CD4-positive, alpha-beta T cell (primary cell): ENCODE results near the gene TMA16. TPM values are rescaled to one million over a fixed set of nuclear protein-coding genes. Genes with fewer than 3 reads are reported as not detected.

Experiments used
- ATAC-seq: fragments of 200-7000 bp; cut with Tn5 transposase; one replicate; pipeline ENCODE4 v1.10.0; 2022; ENCODE audit warnings: mild to moderate bottlenecking; ENCODE audit not compliant: poor library complexity
- CTCF ChIA-PET: fragments of 350-600 bp; sonication (Branson Sonifier 250); formaldehyde crosslinking; loops from one replicate; lab custom pipeline; 2021; ENCODE audit warnings: antibody characterized with exemption, inconsistent platforms; lab: Charles Lee
- POLR2A ChIA-PET: fragments of 350-600 bp; sonication (Branson Sonifier 250); formaldehyde crosslinking; loops from one replicate; lab custom pipeline; 2021; ENCODE audit warnings: antibody characterized with exemption, inconsistent platforms; lab: Charles Lee
- DNase-seq, 14 experiments: peaks; one replicate each; pipeline ENCODE4 v3.0.0-alpha.2; 2013 to 2020; ENCODE audit warnings: mixed read lengths in 2 of 14
- H3K27ac ChIP-seq, 2 donors: one replicate each; pipeline versions ENCODE4 v1.5.1 to v1.7.0; 2013; ENCODE audit warnings: low read length in 2 of 2, low read depth in 1 of 2, mild to moderate bottlenecking in 1 of 2
- H3K27me3 ChIP-seq, 2 experiments: 1 replicate in 1 of 2; 2 replicates in 1 of 2; pipeline versions ENCODE4 v1.6.1 to v1.7.0; 2013; ENCODE audit warnings: low read length in 2 of 2, control low read depth in 1 of 2, mild to moderate bottlenecking in 1 of 2, moderate library complexity in 1 of 2; ENCODE audit not compliant: insufficient read depth in 2 of 2, control insufficient read depth in 1 of 2
- H3K36me3 ChIP-seq: one replicate; pipeline ENCODE4 v1.6.1; 2013; ENCODE audit warnings: low read length, control low read depth; ENCODE audit not compliant: insufficient read depth
- H3K4me1 ChIP-seq: one replicate; pipeline ENCODE4 v1.6.1; 2013; ENCODE audit warnings: low read length, control low read depth; ENCODE audit not compliant: insufficient read depth
- H3K4me3 ChIP-seq: one replicate; pipeline ENCODE4 v1.5.1; 2013; ENCODE audit warnings: mild to moderate bottlenecking, low read length, moderate library complexity
- H3K9me3 ChIP-seq, 2 experiments: 1 replicate in 1 of 2; 2 replicates in 1 of 2; pipeline versions ENCODE4 v1.6.1 to v1.7.0; 2013; ENCODE audit warnings: low read length in 2 of 2, mild to moderate bottlenecking in 2 of 2, control low read depth in 1 of 2, moderate library complexity in 1 of 2; ENCODE audit not compliant: control insufficient read depth in 1 of 2, insufficient read depth in 1 of 2
- H3K27ac Mint-ChIP-seq: one replicate; pipeline ENCODE4 v1.8.0; 2020; ENCODE audit warnings: mixed read lengths
- H3K27me3 Mint-ChIP-seq: one replicate; pipeline ENCODE4 v1.8.0; 2021; ENCODE audit warnings: mixed read lengths
- H3K36me3 Mint-ChIP-seq: one replicate; pipeline ENCODE4 v1.8.0; 2021; ENCODE audit warnings: low read depth, mixed read lengths
- H3K4me1 Mint-ChIP-seq: one replicate; pipeline ENCODE4 v1.8.0; 2021; ENCODE audit warnings: low read depth, mixed read lengths
- H3K4me3 Mint-ChIP-seq: one replicate; pipeline ENCODE4 v1.8.0; 2020; ENCODE audit warnings: mild to moderate bottlenecking, mixed read lengths
- H3K9me3 Mint-ChIP-seq: one replicate; pipeline ENCODE4 v1.8.0; 2020; ENCODE audit warnings: mixed read lengths
- CTCF ChIP-seq: fragments of 200-600 bp; IDR thresholded peaks from one replicate; pipeline ENCODE4 v1.8.0; 2022; ENCODE audit warnings: antibody characterized with exemption, mild to moderate bottlenecking
- intact Hi-C, 2 experiments: fragments of 100-400 bp; cut with DNase I in 1 of 2; cut with micrococcal nuclease in 1 of 2; formaldehyde crosslinking; loops; one replicate each; pipeline versions ENCODE4 v1.15.1 to v1.9.0; 2023 to 2025; cut with DNase I, micrococcal nuclease
- total RNA-seq, 174 experiments: library from RNA in 2 of 174; stranded (reverse) in 2 of 174; gene quantifications; one replicate each; pipeline ENCODE4 v1.2.3 and lab custom pipeline; 2021 to 2026

TMA16 gene
- total RNA-seq, 2 experiments from 2014 or later, result 6.2 to 6.3 TPM

DNA sequence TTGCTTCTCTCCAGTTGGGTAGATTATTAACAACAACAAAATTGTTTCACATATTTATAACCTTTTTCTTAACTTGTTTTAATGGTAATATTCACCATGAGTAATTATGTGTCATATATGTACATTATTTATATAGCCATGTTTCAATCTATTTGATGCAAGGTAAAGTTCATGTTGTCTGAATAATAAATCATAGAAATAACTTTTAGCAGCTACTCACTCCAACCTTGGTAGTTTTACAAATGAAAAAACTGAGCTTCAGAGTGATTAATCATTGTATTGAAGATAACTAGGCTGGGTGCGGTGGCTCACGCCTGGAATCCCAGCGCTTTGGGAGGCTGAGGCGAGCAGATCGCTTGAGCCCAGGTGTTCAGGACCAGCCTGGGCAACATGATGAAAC, 46.0 kb downstream of the TMA16 start:
- H3K36me3 ChIP-seq, result no peaks in the 10 kb centered on the region

DNA sequence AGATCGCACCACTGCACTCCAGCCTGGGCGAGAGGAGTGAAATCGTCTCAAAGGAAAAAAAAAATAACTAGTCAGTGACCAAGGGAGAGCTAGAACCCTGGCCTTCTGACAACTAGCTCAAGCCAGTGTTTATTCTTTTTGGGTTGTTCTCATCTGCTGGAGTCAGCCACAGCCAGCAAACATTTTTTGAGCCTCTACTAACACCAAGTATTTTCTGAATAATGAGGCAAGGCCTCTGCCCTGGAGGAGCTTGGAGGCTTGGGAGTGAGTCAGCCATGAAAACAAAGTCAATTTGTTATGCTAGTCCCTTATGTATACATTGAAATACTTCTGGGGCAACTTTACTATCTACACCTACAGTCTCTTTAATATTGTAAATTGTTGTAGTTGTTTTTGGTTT, 46.5 kb downstream of the TMA16 start:
- DNase-seq (no peak), ATAC-seq (no peak)
- no peaks in the 10 kb centered on the region for H3K4me1 Mint-ChIP-seq
- no peaks in the 10 kb centered on the region for H3K36me3 Mint-ChIP-seq
- POLR2A ChIA-PET, result interaction anchor here (0.6 kb wide), 1 partner anchor 11 kb away, joined by 3 read pairs; no protein-coding TSS in a partner anchor
- H3K9me3 Mint-ChIP-seq, result no peaks in the 10 kb centered on the region
- Histone ChIP-seq H3K36me3 (no peaks in the 10 kb centered on the region), H3K4me3 (no peak overlapping the region), H3K27me3 (no peaks in the 10 kb centered on the region), H3K4me1 (peaks cover 3% of the 10 kb centered on the region), H3K9me3 (no peaks in the 10 kb centered on the region), H3K27ac (no peak overlapping the region)
- CTCF ChIA-PET, result interaction anchor here (1.5 kb wide), 1 partner anchor 9 kb away, joined by 6 read pairs; no protein-coding TSS in a partner anchor
- no peak overlapping the region for H3K4me3 Mint-ChIP-seq
- intact Hi-C loops, result loop anchor here in 1 of 2 experiments (5.0 kb wide), 2 partner anchors 379 to 1044 kb away; no protein-coding TSS in a partner anchor
- no peak for TF ChIP-seq CTCF
- H3K27ac Mint-ChIP-seq, result no peak overlapping the region
- no peaks in the 10 kb centered on the region for H3K27me3 Mint-ChIP-seq

More for the DNA sequence above, 46.0 kb downstream of the TMA16 start:
- CTCF ChIA-PET, result interaction anchor here (1.5 kb wide), 1 partner anchor 10 kb away, joined by 6 read pairs; no protein-coding TSS in a partner anchor
- peaks cover 3% of the 10 kb centered on the region for H3K4me1 ChIP-seq
- Mint-ChIP-seq H3K4me1 (no peaks in the 10 kb centered on the region), H3K4me3 (no peak overlapping the region), H3K27ac (no peak overlapping the region), H3K36me3 (no peaks in the 10 kb centered on the region), H3K9me3 (no peaks in the 10 kb centered on the region), H3K27me3 (no peaks in the 10 kb centered on the region)
- intact Hi-C loops, result loop anchor here in 1 of 2 experiments (5.0 kb wide), 2 partner anchors 378 to 1043 kb away; no protein-coding TSS in a partner anchor
- DNase-seq (no peak), ATAC-seq (no peak)
- no peaks in the 10 kb centered on the region for H3K9me3 ChIP-seq
- no peaks in the 10 kb centered on the region for H3K27me3 ChIP-seq
- H3K27ac ChIP-seq, result no peak overlapping the region
- no peak overlapping the region for H3K4me3 ChIP-seq
- no peak for TF ChIP-seq CTCF
- POLR2A ChIA-PET, result no interaction called here

DNA sequence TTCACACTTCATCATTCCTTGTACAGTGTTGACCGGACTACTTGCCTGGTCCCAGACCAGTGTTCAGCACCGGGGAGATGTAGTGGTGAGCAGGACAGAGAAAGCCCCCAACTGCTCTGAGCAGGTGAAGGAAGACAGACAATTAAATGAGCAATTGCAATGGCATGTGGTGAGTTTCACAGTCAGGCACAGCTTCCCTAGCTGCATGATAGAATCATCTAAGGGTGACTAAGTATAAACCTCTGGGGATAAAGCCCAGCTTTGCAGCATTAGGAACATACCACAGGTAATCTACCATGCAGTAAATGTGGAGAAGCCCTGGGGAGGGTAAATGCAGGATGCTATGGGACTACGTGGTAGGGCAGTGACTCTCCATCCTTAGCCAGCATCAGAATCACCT, 47.8 kb downstream of the TMA16 start:
- ChIA-PET POLR2A (interaction anchor here (0.8 kb wide), 1 partner anchor 48 kb away, joined by 3 read pairs; the partner anchor contains the start of gene TMA16), CTCF (no interaction called here)
- Mint-ChIP-seq H3K27ac (no peak overlapping the region), H3K4me3 (no peak overlapping the region), H3K27me3 (no peaks in the 10 kb centered on the region), H3K4me1 (no peaks in the 10 kb centered on the region), H3K9me3 (no peaks in the 10 kb centered on the region), H3K36me3 (no peaks in the 10 kb centered on the region)
- peaks cover 3% of the 10 kb centered on the region for H3K4me1 ChIP-seq
- no peaks in the 10 kb centered on the region for H3K27me3 ChIP-seq
- H3K9me3 ChIP-seq, result no peaks in the 10 kb centered on the region
- TF ChIP-seq CTCF, result no peak
- ATAC-seq (no peak), DNase-seq (no peak)
- no peaks in the 10 kb centered on the region for H3K36me3 ChIP-seq
- no peak overlapping the region for H3K4me3 ChIP-seq
- intact Hi-C loops, result loop anchor here in 1 of 2 experiments (5.0 kb wide), 2 partner anchors 380 to 1045 kb away; no protein-coding TSS in a partner anchor
- no peak overlapping the region for H3K27ac ChIP-seq
